ENCODE measurements around the gene MINDY3.
"Not testable (repeated sequence)": the region's sequence is repeated elsewhere in the genome, so short reads cannot be mapped to it uniquely, and the experiment has no call there.

The MINDY3 gene

GRCh38 chr10:15859906-15860691 is at the start of gene MINDY3:
TSS of gene MINDY3 (minus strand) at chr10:15860507. CDS start at chr10:15860299, 208 bp downstream.
- H3K4me1 ChIP-seq (ENCODE audit: insufficient read depth, low read length) = peaks cover 26% of the 10 kb centered on the region
- no peaks in the 10 kb centered on the region for H3K36me3 ChIP-seq (ENCODE audit: insufficient read depth, low read length)
- peaks cover 11% of the 10 kb centered on the region for H3K27me3 ChIP-seq (ENCODE audit: insufficient read depth, low read length)
- H3K4me3 ChIP-seq (ENCODE audit: low read length) = peak within 1 kb of the TSS; percentile 85
- peaks cover under 1% of the 10 kb centered on the region for H3K9me3 ChIP-seq (ENCODE audit: low read length)
- H2AFZ ChIP-seq (ENCODE audit: low read depth, low read length) = peak within 1 kb of the TSS; percentile 97

DNA sequence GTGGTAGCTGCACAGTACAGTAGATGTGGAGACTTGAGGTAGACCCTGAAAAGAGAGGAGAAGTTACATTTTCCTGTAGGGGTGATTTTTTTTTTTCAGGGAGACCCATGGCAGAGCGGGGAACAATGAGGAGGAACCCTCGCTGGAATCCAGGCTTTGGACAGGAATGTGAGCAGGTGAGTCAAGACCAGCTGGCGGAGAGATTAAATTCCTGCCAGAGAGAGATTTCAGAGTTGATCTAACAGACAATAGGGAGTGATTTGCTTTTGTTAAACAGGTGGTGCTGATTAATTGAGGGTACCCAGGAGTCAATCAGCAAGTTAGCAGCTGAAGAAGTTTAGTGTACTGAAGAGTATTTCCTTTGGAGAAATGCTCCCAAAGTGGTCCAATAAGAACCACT is 41.6 kb upstream of the MINDY3 start:
- Histone ChIP-seq H2AFZ (ENCODE audit: low read depth, low read length) (no peak overlapping the region), H3K36me3 (ENCODE audit: insufficient read depth, low read length) (no peaks in the 10 kb centered on the region), H3K27me3 (ENCODE audit: insufficient read depth, low read length) (no peaks in the 10 kb centered on the region), H3K9me3 (ENCODE audit: low read length) (no peaks in the 10 kb centered on the region), H3K4me1 (ENCODE audit: insufficient read depth, low read length) (no peaks in the 10 kb centered on the region), H3K4me3 (ENCODE audit: low read length) (no peak overlapping the region)

DNA sequence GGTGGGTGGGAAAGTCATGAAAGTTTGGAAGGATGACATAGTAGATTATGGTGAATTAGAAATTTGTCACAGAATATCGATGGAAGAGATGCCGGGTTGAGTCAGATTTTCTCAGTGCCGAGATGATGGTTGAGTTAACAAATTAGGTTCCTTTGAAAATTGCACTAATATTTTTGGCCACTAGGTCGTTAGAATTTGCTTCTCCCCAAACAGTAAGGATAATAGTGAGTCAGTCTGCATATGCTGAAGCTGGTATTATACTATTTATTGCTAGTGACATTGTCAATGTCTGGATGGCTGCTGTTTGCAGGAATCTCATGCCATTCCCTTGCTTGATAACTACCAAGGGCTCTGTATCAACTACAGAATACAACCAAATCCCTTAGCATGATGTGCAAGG is 37.7 kb upstream of the MINDY3 start:
- Histone ChIP-seq H2AFZ (ENCODE audit: low read depth, low read length) (no peak overlapping the region), H3K27me3 (ENCODE audit: insufficient read depth, low read length) (no peaks in the 10 kb centered on the region), H3K9me3 (ENCODE audit: low read length) (no peaks in the 10 kb centered on the region), H3K4me3 (ENCODE audit: low read length) (no peak overlapping the region), H3K36me3 (ENCODE audit: insufficient read depth, low read length) (no peaks in the 10 kb centered on the region), H3K4me1 (ENCODE audit: insufficient read depth, low read length) (no peaks in the 10 kb centered on the region)

DNA sequence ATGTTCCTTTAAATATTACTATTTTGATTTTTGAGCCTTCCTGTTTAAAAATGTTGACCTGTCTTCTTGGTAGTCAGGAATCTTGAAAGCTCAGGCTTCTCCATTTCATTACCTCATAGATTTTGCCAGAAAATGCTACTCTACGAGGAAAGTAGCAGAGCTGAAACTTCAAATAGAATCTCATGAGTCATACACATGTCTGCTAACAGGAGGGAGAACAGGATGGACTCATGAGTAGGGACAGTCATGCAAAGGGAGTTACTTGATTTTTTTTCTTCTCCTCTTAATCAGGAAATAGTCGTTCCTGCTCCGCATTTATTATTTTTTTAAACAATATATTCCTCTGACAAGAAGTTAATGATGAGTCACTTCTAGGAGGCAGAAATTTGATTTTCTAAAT is 37.0 kb upstream of the MINDY3 start:
- H3K4me1 ChIP-seq (ENCODE audit: insufficient read depth, low read length) = no peaks in the 10 kb centered on the region
- peaks cover 2% of the 10 kb centered on the region for H3K27me3 ChIP-seq (ENCODE audit: insufficient read depth, low read length)
- H3K36me3 ChIP-seq (ENCODE audit: insufficient read depth, low read length) = no peaks in the 10 kb centered on the region
- H3K4me3 ChIP-seq (ENCODE audit: low read length) = no peak overlapping the region
- H3K9me3 ChIP-seq (ENCODE audit: low read length) = no peaks in the 10 kb centered on the region
- H2AFZ ChIP-seq (ENCODE audit: low read depth, low read length) = no peak overlapping the region

- no peaks in the 10 kb centered on the region for H3K4me1 ChIP-seq (ENCODE audit: insufficient read depth, low read length)
- no peak overlapping the region for H2AFZ ChIP-seq (ENCODE audit: low read depth, low read length)
- no peaks in the 10 kb centered on the region for H3K36me3 ChIP-seq (ENCODE audit: insufficient read depth, low read length)
- H3K27me3 ChIP-seq (ENCODE audit: insufficient read depth, low read length) = peaks cover 2% of the 10 kb centered on the region
- no peak overlapping the region for H3K4me3 ChIP-seq (ENCODE audit: low read length)
- H3K9me3 ChIP-seq (ENCODE audit: low read length) = no peaks in the 10 kb centered on the region
These were observed 36.3 kb upstream of the MINDY3 start for GRCh38 chr10:15896654-15897053.

DNA sequence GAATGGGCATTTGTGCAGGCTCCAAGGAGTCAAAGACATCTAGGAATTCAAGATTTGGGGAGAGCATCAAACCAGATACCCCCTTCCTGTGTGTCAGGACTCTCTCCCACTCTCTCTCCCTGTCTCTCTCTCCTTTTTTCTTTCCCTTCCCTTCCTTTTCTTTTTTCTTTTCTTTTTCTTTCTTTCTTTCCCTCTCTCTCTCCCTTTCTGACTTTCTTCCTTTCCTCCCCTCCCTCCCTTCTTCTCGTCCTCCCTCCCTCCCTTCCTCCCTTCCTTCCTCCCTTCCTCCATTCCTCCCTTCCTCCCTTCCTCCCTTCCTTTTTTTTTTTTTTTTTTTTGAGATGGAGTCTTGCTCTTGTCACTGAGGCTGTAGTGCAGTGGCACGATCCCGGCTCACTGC is 24.1 kb upstream of the MINDY3 start:
- H3K27me3 ChIP-seq (ENCODE audit: insufficient read depth, low read length) = peaks cover 5% of the 10 kb centered on the region
- H2AFZ ChIP-seq (ENCODE audit: low read depth, low read length) = no peak overlapping the region
- H3K4me1 ChIP-seq (ENCODE audit: insufficient read depth, low read length) = peaks cover 10% of the 10 kb centered on the region
- H3K36me3 ChIP-seq (ENCODE audit: insufficient read depth, low read length) = no peaks in the 10 kb centered on the region
- no peaks in the 10 kb centered on the region for H3K9me3 ChIP-seq (ENCODE audit: low read length)
- H3K4me3 ChIP-seq (ENCODE audit: low read length) = no peak overlapping the region

- peaks cover 23% of the 10 kb centered on the region for H3K4me1 ChIP-seq (ENCODE audit: insufficient read depth, low read length)
These were observed 21.2 kb upstream of the MINDY3 start for GRCh38 chr10:15881542-15881941.

GRCh38 chr10:15879663-15880062 is 19.4 kb upstream of the MINDY3 start:
- Histone ChIP-seq H3K36me3 (ENCODE audit: insufficient read depth, low read length) (no peaks in the 10 kb centered on the region), H2AFZ (ENCODE audit: low read depth, low read length) (no peak overlapping the region), H3K4me1 (ENCODE audit: insufficient read depth, low read length) (peaks cover 23% of the 10 kb centered on the region), H3K27me3 (ENCODE audit: insufficient read depth, low read length) (peaks cover 3% of the 10 kb centered on the region), H3K4me3 (ENCODE audit: low read length) (no peak overlapping the region), H3K9me3 (ENCODE audit: low read length) (no peaks in the 10 kb centered on the region)

More at GRCh38 chr10:15881542-15881941, 21.2 kb upstream of the MINDY3 start:
- H3K9me3 ChIP-seq (ENCODE audit: low read length) = no peaks in the 10 kb centered on the region
- no peak overlapping the region for H2AFZ ChIP-seq (ENCODE audit: low read depth, low read length)
- H3K27me3 ChIP-seq (ENCODE audit: insufficient read depth, low read length) = peaks cover 5% of the 10 kb centered on the region
- no peaks in the 10 kb centered on the region for H3K36me3 ChIP-seq (ENCODE audit: insufficient read depth, low read length)
- no peak overlapping the region for H3K4me3 ChIP-seq (ENCODE audit: low read length)

DNA sequence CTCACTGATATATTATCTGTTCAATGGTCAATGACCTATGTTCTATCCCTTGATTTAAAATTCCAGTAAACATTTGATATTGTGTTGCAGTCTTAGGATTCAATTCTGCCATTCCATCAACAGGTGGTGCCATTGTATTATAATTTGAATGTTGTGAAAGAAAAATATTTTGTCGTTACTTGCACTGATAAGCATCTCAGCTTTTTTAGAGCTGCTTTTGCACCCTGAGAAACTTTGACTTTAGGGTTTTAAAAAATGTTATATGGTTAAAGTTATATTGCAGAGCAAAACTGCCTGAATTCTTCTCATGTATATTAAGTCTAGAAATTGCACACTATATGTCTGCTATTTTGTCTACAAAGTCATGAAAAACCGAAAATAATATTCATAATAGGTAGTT is 18.8 kb upstream of the MINDY3 start:
- peaks cover 3% of the 10 kb centered on the region for H3K27me3 ChIP-seq (ENCODE audit: insufficient read depth, low read length)
- H2AFZ ChIP-seq (ENCODE audit: low read depth, low read length) = no peak overlapping the region
- H3K4me3 ChIP-seq (ENCODE audit: low read length) = no peak overlapping the region
- peaks cover 23% of the 10 kb centered on the region for H3K4me1 ChIP-seq (ENCODE audit: insufficient read depth, low read length)
- H3K9me3 ChIP-seq (ENCODE audit: low read length) = no peaks in the 10 kb centered on the region
- no peaks in the 10 kb centered on the region for H3K36me3 ChIP-seq (ENCODE audit: insufficient read depth, low read length)

GRCh38 chr10:15877836-15878576 is 17.7 kb upstream of the MINDY3 start:
- no peaks in the 10 kb centered on the region for H3K9me3 ChIP-seq (ENCODE audit: low read length)
- H3K4me3 ChIP-seq (ENCODE audit: low read length) = peak overlapping the region; percentile 31
- peaks cover 23% of the 10 kb centered on the region for H3K4me1 ChIP-seq (ENCODE audit: insufficient read depth, low read length)
- H3K36me3 ChIP-seq (ENCODE audit: insufficient read depth, low read length) = no peaks in the 10 kb centered on the region
- H2AFZ ChIP-seq (ENCODE audit: low read depth, low read length) = peak overlapping the region; percentile 71
- peaks cover under 1% of the 10 kb centered on the region for H3K27me3 ChIP-seq (ENCODE audit: insufficient read depth, low read length)

DNA sequence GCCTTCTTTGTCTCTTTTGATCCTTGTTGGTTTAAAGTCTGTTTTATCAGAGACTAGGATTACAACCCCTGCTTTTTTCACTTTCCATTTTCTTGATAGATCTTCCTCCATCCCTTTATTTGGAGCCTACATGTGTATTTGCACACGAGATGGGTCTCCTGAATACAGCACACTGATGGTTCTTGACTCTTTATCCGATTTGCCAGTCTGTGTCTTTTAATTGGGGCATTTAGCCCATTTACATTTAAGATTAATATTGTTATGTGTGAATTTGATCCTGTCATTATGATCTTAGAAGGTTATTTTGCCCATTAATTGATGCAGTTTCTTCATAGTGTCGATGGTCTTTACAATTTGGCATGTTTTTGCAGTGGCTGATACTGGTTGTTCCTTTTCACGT is 16.0 kb upstream of the MINDY3 start:
- peaks cover 23% of the 10 kb centered on the region for H3K4me1 ChIP-seq (ENCODE audit: insufficient read depth, low read length)
- H3K27me3 ChIP-seq (ENCODE audit: insufficient read depth, low read length); H3K4me3 ChIP-seq (ENCODE audit: low read length); H3K9me3 ChIP-seq (ENCODE audit: low read length); H3K36me3 ChIP-seq (ENCODE audit: insufficient read depth, low read length); H2AFZ ChIP-seq (ENCODE audit: low read depth, low read length): not testable (repeated sequence)

- not testable (repeated sequence) for H3K36me3 ChIP-seq (ENCODE audit: insufficient read depth, low read length); H2AFZ ChIP-seq (ENCODE audit: low read depth, low read length); H3K9me3 ChIP-seq (ENCODE audit: low read length); H3K27me3 ChIP-seq (ENCODE audit: insufficient read depth, low read length); H3K4me1 ChIP-seq (ENCODE audit: insufficient read depth, low read length); H3K4me3 ChIP-seq (ENCODE audit: low read length)
These were observed 12.3 kb upstream of the MINDY3 start for GRCh38 chr10:15872645-15873044.

- H2AFZ ChIP-seq (ENCODE audit: low read depth, low read length) = no peak overlapping the region
- H3K4me3 ChIP-seq (ENCODE audit: low read length) = no peak overlapping the region
- H3K27me3 ChIP-seq (ENCODE audit: insufficient read depth, low read length) = peaks cover 6% of the 10 kb centered on the region
- H3K9me3 ChIP-seq (ENCODE audit: low read length) = no peaks in the 10 kb centered on the region
- H3K36me3 ChIP-seq (ENCODE audit: insufficient read depth, low read length) = no peaks in the 10 kb centered on the region
- H3K4me1 ChIP-seq (ENCODE audit: insufficient read depth, low read length) = no peaks in the 10 kb centered on the region
These were observed 11.5 kb upstream of the MINDY3 start for GRCh38 chr10:15871823-15872222.
